Measurements from ENCODE around the gene MB21D2. TPM values are rescaled to one million over a fixed set of nuclear protein-coding genes. Genes with fewer than 3 reads are reported as not detected.

MB21D2 gene
- total and polyA plus RNA-seq, 2 of the 8 experiments (the other 6 are each of a cell fraction or from before 2014, with no cell fraction given): 10.0 to 21.0 TPM

DNA sequence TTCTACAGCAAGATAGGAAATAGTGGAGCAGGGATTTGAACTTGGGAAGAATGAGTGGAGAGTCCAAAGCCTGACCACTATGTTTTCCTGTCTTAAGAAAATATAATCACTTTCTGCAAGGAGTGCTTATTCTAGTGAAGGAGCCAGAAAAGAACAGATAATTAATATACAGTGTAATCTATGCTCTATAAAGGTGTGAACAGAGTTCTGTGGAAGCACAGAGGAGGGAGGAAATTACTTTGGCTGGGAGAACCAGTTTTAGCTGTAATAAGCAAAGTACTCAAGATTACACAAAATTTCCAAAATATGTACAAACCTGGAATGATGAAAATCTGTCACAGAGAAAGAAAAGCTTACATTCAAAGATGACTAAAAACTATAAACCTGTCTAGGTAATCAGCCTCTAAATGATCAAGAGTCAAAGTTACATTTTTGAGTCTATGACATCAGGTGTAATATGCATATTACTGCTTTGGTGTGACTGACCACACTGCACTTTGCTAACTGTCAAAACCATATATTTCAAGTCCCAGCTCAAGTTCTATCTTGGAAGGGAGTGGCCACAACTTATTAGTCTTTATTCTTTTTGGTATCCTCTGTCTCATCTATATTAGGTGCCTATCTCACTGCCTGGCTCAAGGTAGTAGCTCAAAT lies 40.7 kb upstream of the MB21D2 start:
- H4K91ac ChIP-seq (replicated peaks; ENCODE audit: insufficient read length, low read length): no peak overlapping the region
- DNase-seq (ENCODE audit: low read depth in 1 of 2, low spot score in 2 of 2): no peak
- H3K14ac ChIP-seq (ENCODE audit: insufficient read length): no peak overlapping the region
- no peak overlapping the region for H3K18ac ChIP-seq (ENCODE audit: extremely low read depth, low read length)
- H3K4me1 ChIP-seq (replicated peaks in 1 of 4; ENCODE audit: control insufficient read depth in 3 of 4, insufficient read depth in 4 of 4, low read length in 3 of 4): no peaks in the 10 kb centered on the region
- H3K27me3 ChIP-seq (replicated peaks in 1 of 4; ENCODE audit: control insufficient read depth in 3 of 4, extremely low read depth in 1 of 4, insufficient read depth in 3 of 4, low read length in 3 of 4): no peaks in the 10 kb centered on the region
- no peak overlapping the region for H2BK120ac ChIP-seq (replicated peaks; ENCODE audit: low read depth, low read length)
- no peak overlapping the region for H3K23ac ChIP-seq (ENCODE audit: insufficient read length)
- no peak overlapping the region for H3K4ac ChIP-seq (replicated peaks; ENCODE audit: insufficient read length, low read depth, low read length)
- H2BK5ac ChIP-seq (ENCODE audit: low read depth, low read length): no peak overlapping the region
- H2AK5ac ChIP-seq (ENCODE audit: low read depth, low read length): no peak overlapping the region
- H3K79me2 ChIP-seq (ENCODE audit: control insufficient read depth in 1 of 2, insufficient read depth in 2 of 2, low read length in 2 of 2): no peaks in the 10 kb centered on the region
- H3K79me1 ChIP-seq (ENCODE audit: low read depth, low read length): no peaks in the 10 kb centered on the region
- no peak overlapping the region for H4K5ac ChIP-seq (ENCODE audit: insufficient read length, low read depth, low read length)
- no peak for FAIRE-seq
- no peak overlapping the region for H2BK20ac ChIP-seq (ENCODE audit: low read length)
- TF ChIP-seq TCF12 (IDR thresholded peaks at IDR 0.05; ENCODE audit: low read depth, low read length): no peak
- no peak for TF ChIP-seq CTBP2 (IDR thresholded peaks at IDR 0.05; ENCODE audit: borderline replicate concordance, insufficient read depth, insufficient read length, low read length)
- no peak for TF ChIP-seq MAFK (IDR thresholded peaks at IDR 0.05; ENCODE audit: low read depth, low read length)
- TF ChIP-seq KDM4A (IDR thresholded peaks at IDR 0.05; ENCODE audit: low read depth, low read length, severe bottlenecking): no peak
- no peak for TF ChIP-seq JUND (IDR thresholded peaks at IDR 0.05; ENCODE audit: low read length)
- no peak for TF ChIP-seq CREB1 (IDR thresholded peaks at IDR 0.05)
- no peak for TF ChIP-seq SIRT6 (IDR thresholded peaks at IDR 0.05; ENCODE audit: low read length)
- TF ChIP-seq RNF2 (IDR thresholded peaks at IDR 0.05; ENCODE audit: borderline replicate concordance, low read depth, low read length, missing control alignments, poor library complexity, severe bottlenecking): no peak
- TF ChIP-seq SP4 (IDR thresholded peaks at IDR 0.05; ENCODE audit: low read length): no peak
- no peak for TF ChIP-seq CHD1 (IDR thresholded peaks at IDR 0.05; ENCODE audit: low read depth, low read length)
- no peak for TF ChIP-seq SP1 (IDR thresholded peaks at IDR 0.05; ENCODE audit: low read depth, low read length)
- TF ChIP-seq KDM5A (IDR thresholded peaks at IDR 0.05; ENCODE audit: low read length): no peak
- no peak for TF ChIP-seq TAF1 (IDR thresholded peaks at IDR 0.05; ENCODE audit: low read depth, low read length)
- H3K4me3 ChIP-seq (ENCODE audit: extremely low read depth in 1 of 4, insufficient read depth in 2 of 4, low read depth in 3 of 4, low read length in 4 of 4): no peak overlapping the region
- no peaks in the 10 kb centered on the region for H3K36me3 ChIP-seq (ENCODE audit: control insufficient read depth in 2 of 4, insufficient read depth in 4 of 4, low read length in 3 of 4)
- no peak overlapping the region for H3K27ac ChIP-seq (ENCODE audit: low read depth, low read length)
- no peaks in the 10 kb centered on the region for H3K9me3 ChIP-seq (ENCODE audit: insufficient read depth in 2 of 2, low read depth in 1 of 2, low read length in 1 of 2)
- H3K4me2 ChIP-seq (ENCODE audit: insufficient read depth in 1 of 2, low read depth in 2 of 2, low read length in 2 of 2): no peak overlapping the region
- ChIA-PET POLR2A (ENCODE audit: partially characterized antibody) (no interaction called here), CTCF (ENCODE audit: partially characterized antibody) (interaction anchor here (0.8 to 1.5 kb wide), 4 partner anchors 12 to 141 kb away, joined by 3 to 8 read pairs (median 4); no protein-coding TSS in a partner anchor)
- H4K20me1 ChIP-seq (replicated peaks in 1 of 2; ENCODE audit: control insufficient read depth in 1 of 2, insufficient read depth in 2 of 2, low read length in 2 of 2): no peaks in the 10 kb centered on the region
- H3K56ac ChIP-seq (replicated peaks; ENCODE audit: insufficient read length, low read depth, low read length): no peak overlapping the region
- no peak overlapping the region for H2BK12ac ChIP-seq (ENCODE audit: low read depth, low read length)
- no peak overlapping the region for H3K9ac ChIP-seq (replicated peaks in 1 of 4; ENCODE audit: extremely low read depth in 1 of 4, low read depth in 3 of 4, low read length in 3 of 4)
- no peak overlapping the region for H4K8ac ChIP-seq (ENCODE audit: extremely low read depth, insufficient read depth, low read length)
- H2BK15ac ChIP-seq (ENCODE audit: low read length): no peak overlapping the region
- no peak overlapping the region for H2AFZ ChIP-seq (ENCODE audit: low read length)
- no peaks in the 10 kb centered on the region for H3K23me2 ChIP-seq (ENCODE audit: low read depth, low read length)

Data from H1 (cell line).